Suprapubic skin (tissue), 4 donors: ENCODE data around the gene URI1. TPM values are rescaled to one million over a fixed set of nuclear protein-coding genes. Genes with fewer than 3 reads are reported as not detected.
A peak's percentile ranks its signal among the peaks of the same experiment; 100 is the strongest.

Experiments used
- DNase-seq, 2 donors: peaks; one replicate each; pipeline ENCODE4 v3.0.0-alpha.2; 2019; ENCODE audit warnings: low spot score in 2 of 2
- H3K27ac ChIP-seq: fragments of 200-600 bp; sonication (generic); one replicate; pipeline ENCODE4 v1.5.1; 2019
- H3K27me3 ChIP-seq: fragments of 200-600 bp; sonication (generic); one replicate; pipeline ENCODE4 v1.5.1; 2019
- H3K36me3 ChIP-seq: fragments of 200-600 bp; sonication (generic); one replicate; pipeline ENCODE4 v1.5.1; 2019
- H3K4me1 ChIP-seq: fragments of 200-600 bp; sonication (generic); one replicate; pipeline ENCODE4 v1.5.1; 2019
- H3K4me3 ChIP-seq: fragments of 200-600 bp; sonication (generic); one replicate; pipeline ENCODE4 v1.5.1; 2019; ENCODE audit warnings: mild to moderate bottlenecking
- H3K9me3 ChIP-seq: fragments of 200-600 bp; sonication (generic); one replicate; pipeline ENCODE4 v1.5.1; 2019
- CTCF ChIP-seq, 2 donors: fragments of 200-600 bp in 1 of 2; fragments of 450-650 bp in 1 of 2; sonication (generic) in 1 of 2; IDR thresholded peaks; one replicate each; pipeline ENCODE4 v1.5.1; 2016 to 2019; ENCODE audit warnings: antibody characterized with exemption in 2 of 2, mild to moderate bottlenecking in 1 of 2, moderate library complexity in 1 of 2
- EP300 ChIP-seq: sonication (generic); formaldehyde crosslinking; IDR thresholded peaks from one replicate; pipeline ENCODE4 v1.6.1; 2017; ENCODE audit warnings: antibody characterized with exemption
- POLR2A ChIP-seq, 2 donors: fragments of 450-650 bp; IDR thresholded peaks; one replicate each; pipeline ENCODE4 v1.6.1; 2017; ENCODE audit warnings: antibody characterized with exemption in 2 of 2, mild to moderate bottlenecking in 2 of 2, moderate library complexity in 2 of 2
- POLR2AphosphoS5 ChIP-seq, 3 donors: sonication (generic); formaldehyde crosslinking; IDR thresholded peaks; one replicate each; pipeline ENCODE4 v1.6.1; 2017; ENCODE audit warnings: antibody characterized with exemption in 3 of 3
- WGBS: methylation state at CpG from one replicate; pipeline ENCODE4 v1.1.5; 2018; 5-methylcytosine and 5-hydroxymethylcytosine counted together
- total RNA-seq, 4 donors: library from RNA; depleted of rRNA; stranded (reverse); fragments of >200 nt; gene quantifications; one replicate each; pipeline ENCODE4 v1.1.0, GENCODE V29; 2016

URI1 gene
- total RNA-seq, 4 donors from 2014 or later = 43.8 to 71.2 (median 58.8) TPM

- no peak overlapping the region for H3K27ac ChIP-seq
- 88% methylated on average over 17 of the region's 18 CpGs for WGBS
- H3K27me3 ChIP-seq = no peaks in the 10 kb centered on the region
- H3K9me3 ChIP-seq = no peaks in the 10 kb centered on the region
- no peak overlapping the region for H3K4me3 ChIP-seq
- DNase-seq = no peak
- no peaks in the 10 kb centered on the region for H3K4me1 ChIP-seq
- TF ChIP-seq CTCF (IDR thresholded peaks at IDR 0.05) (no peak), EP300 (no peak), POLR2AphosphoS5 (IDR thresholded peaks at IDR 0.05) (no peak), POLR2A (IDR thresholded peaks at IDR 0.05) (no peak)
- no peaks in the 10 kb centered on the region for H3K36me3 ChIP-seq
These were observed 110.4 kb downstream of the URI1 start for GRCh38 chr19:30052122-30053075.

- Histone ChIP-seq H3K9me3 (no peaks in the 10 kb centered on the region), H3K27me3 (no peaks in the 10 kb centered on the region), H3K36me3 (no peaks in the 10 kb centered on the region), H3K27ac (no peak overlapping the region), H3K4me3 (no peak overlapping the region), H3K4me1 (no peaks in the 10 kb centered on the region)
- 89% methylated on average over 18 of the region's 18 CpGs for WGBS
- DNase-seq = peak in 1 of 2 donors; percentile 60
- TF ChIP-seq POLR2A (IDR thresholded peaks at IDR 0.05) (no peak), EP300 (no peak), CTCF (IDR thresholded peaks at IDR 0.05) (no peak), POLR2AphosphoS5 (IDR thresholded peaks at IDR 0.05) (no peak)
These were observed 111.5 kb downstream of the URI1 start for GRCh38 chr19:30053558-30053957.

- Histone ChIP-seq H3K4me1 (no peaks in the 10 kb centered on the region), H3K36me3 (no peaks in the 10 kb centered on the region), H3K4me3 (no peak overlapping the region), H3K27me3 (no peaks in the 10 kb centered on the region), H3K27ac (no peak overlapping the region), H3K9me3 (no peaks in the 10 kb centered on the region)
- DNase-seq = no peak
- 65% methylated on average over 2 of the region's 2 CpGs for WGBS
- no peak for TF ChIP-seq EP300
These were observed 112.2 kb downstream of the URI1 start for GRCh38 chr19:30054210-30054609.

- WGBS = 93% methylated on average over 2 of the region's 2 CpGs
- Histone ChIP-seq H3K4me1 (no peaks in the 10 kb centered on the region), H3K9me3 (no peaks in the 10 kb centered on the region), H3K27me3 (peaks cover 4% of the 10 kb centered on the region), H3K27ac (no peak overlapping the region), H3K36me3 (no peaks in the 10 kb centered on the region), H3K4me3 (no peak overlapping the region)
- no peak for DNase-seq
- no peak for TF ChIP-seq CTCF (IDR thresholded peaks at IDR 0.05)
- TF ChIP-seq EP300 = no peak
- no peak for TF ChIP-seq POLR2A (IDR thresholded peaks at IDR 0.05)
These were observed 114.5 kb downstream of the URI1 start for GRCh38 chr19:30056580-30056979.

- DNase-seq = peak in 1 of 2 donors; percentile 59
- Histone ChIP-seq H3K4me1 (no peaks in the 10 kb centered on the region), H3K36me3 (no peaks in the 10 kb centered on the region), H3K27ac (no peak overlapping the region), H3K27me3 (peaks cover 29% of the 10 kb centered on the region), H3K9me3 (no peaks in the 10 kb centered on the region), H3K4me3 (no peak overlapping the region)
- WGBS = 93% methylated on average over 27 of the region's 27 CpGs
- TF ChIP-seq EP300 (no peak), CTCF (IDR thresholded peaks at IDR 0.05) (no peak), POLR2AphosphoS5 (IDR thresholded peaks at IDR 0.05) (no peak)
These were observed 117.9 kb downstream of the URI1 start for GRCh38 chr19:30059741-30060457.
